ENCODE measurements around the gene TMEM63A.

The TMEM63A gene

GRCh38 chr1:225823811-225824261, 58.3 kb downstream of the TMEM63A start:
- no peak for TF ChIP-seq CTCF (IDR thresholded peaks at IDR 0.05)

DNA sequence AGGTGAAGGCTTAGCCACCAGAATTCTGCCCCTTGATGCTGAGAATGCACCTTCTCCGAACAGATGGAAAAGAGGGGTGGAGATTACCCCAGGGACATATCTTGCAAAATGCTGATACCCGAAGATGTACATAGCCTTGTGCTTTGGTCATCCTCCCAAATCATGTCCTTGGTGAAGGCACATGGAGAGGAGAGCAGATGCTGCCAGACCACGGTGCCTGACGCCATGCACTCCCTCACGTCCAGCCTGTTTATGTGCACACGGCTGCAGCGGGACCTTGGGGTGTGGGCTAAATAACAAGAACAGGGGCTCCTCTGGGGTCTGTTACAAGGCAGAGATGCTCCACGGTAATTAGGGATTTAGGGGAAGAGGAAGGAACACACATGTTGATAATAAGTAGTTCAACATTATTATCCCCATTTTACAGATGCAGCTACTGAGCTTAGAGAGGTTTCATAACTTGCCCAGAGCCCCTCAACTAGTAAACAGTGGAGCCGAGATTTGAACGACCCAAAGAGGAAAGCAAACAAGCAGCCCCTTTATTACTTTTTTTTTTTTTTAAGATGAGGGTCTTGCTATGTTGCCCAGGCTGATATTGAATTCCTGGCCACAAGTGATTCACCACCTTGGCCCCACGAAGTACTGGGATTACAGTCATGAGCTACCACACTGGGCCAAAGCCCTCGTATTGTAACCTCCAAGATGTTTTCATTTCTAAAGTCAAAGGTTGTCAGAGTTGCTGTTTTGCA, 59.4 kb downstream of the TMEM63A start:
- TF ChIP-seq CTCF (IDR thresholded peaks at IDR 0.05), result no peak

GRCh38 chr1:225820522-225821120, 61.6 kb downstream of the TMEM63A start:
- TF ChIP-seq CTCF (IDR thresholded peaks at IDR 0.05), result no peak

DNA sequence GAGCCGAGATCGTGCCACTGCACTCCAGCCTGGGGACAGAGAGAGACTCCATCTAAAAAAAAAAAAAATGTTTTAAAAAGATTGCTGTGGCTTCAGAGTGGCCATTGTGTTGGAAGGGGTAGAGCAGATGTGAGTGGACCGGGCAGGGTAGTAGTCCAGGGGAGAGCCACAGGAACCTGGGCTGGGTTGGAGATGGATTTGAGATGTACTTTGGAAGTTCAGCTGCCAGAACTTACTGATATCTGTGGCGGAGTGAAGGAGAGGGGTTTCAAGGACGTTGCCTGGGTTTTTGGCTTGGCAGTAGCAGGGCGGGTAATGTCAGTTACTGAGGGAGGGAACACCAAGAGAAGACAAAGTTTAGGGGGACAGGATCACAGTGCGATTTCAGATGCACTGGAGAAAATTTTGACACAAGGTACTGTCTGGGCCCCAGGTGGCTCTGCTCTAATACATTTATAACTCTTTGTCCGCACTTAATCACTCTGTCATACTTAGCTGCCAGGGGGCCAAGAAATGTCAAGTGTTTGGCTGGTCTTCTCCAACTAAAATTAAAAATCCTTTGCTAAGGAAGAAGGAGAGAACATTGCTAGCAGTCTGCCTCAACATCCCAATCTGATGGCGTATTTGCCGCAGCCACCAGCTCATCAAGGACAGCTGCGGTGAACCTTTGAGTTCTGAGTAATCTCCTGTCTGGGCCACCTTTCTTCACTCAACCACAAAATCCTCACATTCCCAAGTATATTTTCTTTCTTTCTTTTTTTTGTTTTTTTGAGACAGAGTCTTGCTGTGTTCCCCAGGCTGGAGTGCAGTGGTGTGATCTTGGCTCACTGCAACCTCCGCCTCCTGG, 62.6 kb downstream of the TMEM63A start:
- no peak for TF ChIP-seq CTCF (IDR thresholded peaks at IDR 0.05)

- no peak for TF ChIP-seq CTCF (IDR thresholded peaks at IDR 0.05)
Measured at GRCh38 chr1:225818229-225818628, 64.0 kb downstream of the TMEM63A start.

- no peak for TF ChIP-seq CTCF (IDR thresholded peaks at IDR 0.05)
Measured at GRCh38 chr1:225817611-225818061, 64.5 kb downstream of the TMEM63A start.

All from LNCAP (cell line).